Epithelial cell of prostate (primary cell): ENCODE data around the gene CCDC68.

Experiments
- DNase-seq: peaks from one replicate; pipeline ENCODE4 v3.0.0-alpha.2; 2011; ENCODE audit warnings: low read depth, low spot score
- H3K27ac ChIP-seq: fragments of 450-650 bp; 2 replicates; pipeline ENCODE4 v1.5.1; 2017; ENCODE audit warnings: mild to moderate bottlenecking

Gene CCDC68

GRCh38 chr18:54962919-54963645 is 3.8 kb upstream of the CCDC68 start:
- H3K27ac ChIP-seq = no peak overlapping the region
- DNase-seq = no peak

- no peak for DNase-seq
These were observed 2.6 kb upstream of the CCDC68 start for GRCh38 chr18:54961868-54962267.

DNA sequence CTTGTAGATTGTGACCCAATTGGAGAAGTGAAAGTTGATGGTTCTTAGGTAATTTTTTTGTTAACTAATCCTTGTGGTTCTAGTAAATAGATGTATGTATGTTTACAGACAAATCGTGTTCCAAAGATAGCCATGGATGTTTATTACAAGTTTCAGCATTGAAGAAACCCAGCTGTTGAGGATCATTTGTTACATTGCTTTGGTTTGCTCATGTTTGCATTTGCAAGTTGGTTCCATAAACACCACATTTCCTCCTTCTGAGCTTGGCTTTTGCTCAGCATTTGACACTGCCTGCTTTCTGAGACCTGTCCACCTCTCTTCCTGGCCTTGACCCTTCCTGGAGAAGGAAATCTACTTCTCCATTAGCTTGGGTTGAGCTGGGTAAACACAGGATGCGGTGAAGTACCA is 1.8 kb upstream of the CCDC68 start:
- DNase-seq = no peak
- H3K27ac ChIP-seq = no peak overlapping the region

More at GRCh38 chr18:54961868-54962267, 2.6 kb upstream of the CCDC68 start:
- H3K27ac ChIP-seq = no peak overlapping the region

- no peak overlapping the region for H3K27ac ChIP-seq
- DNase-seq = no peak
These were observed 936 bp upstream of the CCDC68 start for GRCh38 chr18:54960197-54960596.

GRCh38 chr18:54957996-54958395 is 1.3 kb downstream of the CCDC68 start:
- DNase-seq = no peak
- H3K27ac ChIP-seq = no peak overlapping the region

- no peak for DNase-seq
- H3K27ac ChIP-seq = no peak overlapping the region
These were observed 1.9 kb downstream of the CCDC68 start for GRCh38 chr18:54957296-54957832.

DNA sequence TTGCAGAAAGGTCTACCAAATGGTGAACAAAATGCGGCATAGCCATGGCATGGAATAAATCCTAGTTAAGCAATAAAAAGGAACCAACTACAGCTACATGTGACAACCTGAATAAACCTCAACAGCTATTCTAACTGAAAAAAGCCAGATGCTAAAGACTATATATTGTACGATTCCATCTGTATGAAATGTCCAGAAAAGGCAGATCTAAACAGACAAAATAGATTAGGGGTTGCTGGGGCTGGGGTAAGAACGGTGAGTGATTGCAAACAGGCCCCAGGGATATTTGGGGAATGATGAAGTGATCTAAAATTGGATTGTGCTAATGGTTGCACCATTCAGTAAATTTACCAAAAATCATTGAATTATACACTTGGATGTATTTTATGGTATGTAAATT is 2.8 kb downstream of the CCDC68 start:
- H3K27ac ChIP-seq = no peak overlapping the region
- DNase-seq = no peak

DNA sequence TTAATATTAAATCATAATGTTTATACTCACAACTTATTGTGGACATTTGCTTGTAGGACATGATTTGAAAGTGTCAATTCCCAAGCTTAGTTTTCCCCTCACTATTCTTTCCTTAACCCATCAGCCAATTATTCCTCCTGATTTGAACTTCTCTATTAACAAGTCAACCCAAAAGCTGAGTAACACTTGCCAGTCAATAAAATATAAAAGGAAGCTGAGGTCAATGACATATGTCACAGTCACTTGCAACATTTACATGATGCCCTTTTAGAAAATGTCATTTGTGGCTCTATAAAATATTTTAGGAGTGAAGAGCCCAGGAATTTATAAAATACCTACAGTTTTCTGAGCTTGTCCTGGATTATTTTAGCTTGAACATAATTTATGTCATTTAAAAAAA is 7.2 kb downstream of the CCDC68 start:
- DNase-seq = no peak
- H3K27ac ChIP-seq = no peak overlapping the region

- no peak overlapping the region for H3K27ac ChIP-seq
- DNase-seq = no peak
These were observed 9.0 kb downstream of the CCDC68 start for GRCh38 chr18:54950221-54950620.

DNA sequence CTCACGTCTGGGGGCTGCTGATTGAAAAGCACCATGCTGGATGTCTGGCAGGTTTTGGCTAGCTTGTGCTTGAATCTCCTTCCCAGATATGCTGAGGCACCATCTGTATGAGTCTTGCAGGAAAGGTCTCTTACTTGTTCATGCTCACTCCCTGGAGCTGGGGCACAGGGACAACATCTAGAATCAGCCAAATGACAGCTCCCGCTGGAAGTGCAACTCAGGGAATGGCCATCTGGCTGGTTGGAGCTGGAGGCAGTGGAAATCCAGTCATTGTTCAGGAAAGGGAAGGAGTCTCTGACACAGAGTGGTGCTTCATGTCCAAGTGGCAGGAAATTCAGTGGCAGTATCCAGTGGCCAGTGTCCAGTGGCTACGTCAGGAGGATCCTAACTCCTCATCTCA is 9.7 kb downstream of the CCDC68 start:
- DNase-seq = no peak
- H3K27ac ChIP-seq = no peak overlapping the region

- no peak for DNase-seq
- no peak overlapping the region for H3K27ac ChIP-seq
These were observed 10.9 kb downstream of the CCDC68 start for GRCh38 chr18:54948350-54948837.

DNA sequence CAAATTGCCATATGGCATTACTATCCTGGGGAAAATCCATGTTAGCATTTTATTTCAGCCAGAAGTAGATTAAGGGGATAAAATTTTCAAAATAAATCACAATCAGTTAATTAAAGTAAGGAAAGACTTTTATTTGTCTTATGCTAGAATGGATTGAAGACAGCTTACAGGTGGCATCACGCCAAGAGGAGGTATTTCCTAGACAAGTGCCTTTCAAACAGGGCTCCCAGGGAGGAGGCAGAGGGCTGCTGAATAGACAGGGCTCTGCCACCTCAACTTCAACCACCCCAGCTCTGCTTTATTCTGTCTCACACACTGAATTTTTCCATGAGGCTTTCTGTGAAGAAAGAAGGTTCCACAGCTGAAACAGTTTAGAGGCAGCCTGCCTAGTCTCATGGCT is 12.2 kb downstream of the CCDC68 start:
- no peak for DNase-seq
- H3K27ac ChIP-seq = no peak overlapping the region

DNA sequence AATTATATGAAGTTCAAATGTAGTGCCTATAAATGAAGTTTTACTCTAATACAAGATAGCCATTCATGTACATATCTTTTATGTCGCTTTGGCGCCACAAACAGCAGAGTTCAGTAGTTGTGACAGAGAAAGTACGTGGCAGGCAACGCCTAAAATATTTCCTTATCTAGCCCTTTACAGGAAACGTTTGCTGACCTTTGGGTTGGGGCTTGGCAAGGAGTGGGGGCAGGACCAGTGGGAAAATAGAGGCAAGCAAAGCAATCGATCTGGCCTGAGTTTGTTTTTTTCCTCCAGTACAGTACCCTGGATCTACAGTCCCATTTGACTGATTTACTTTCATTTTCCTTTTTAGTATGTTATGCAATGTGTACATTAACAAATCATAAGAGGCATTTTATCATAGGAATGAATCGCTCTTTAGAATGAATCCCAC is 13.1 kb downstream of the CCDC68 start:
- H3K27ac ChIP-seq = peak overlapping the region; percentile 28
- no peak for DNase-seq

DNA sequence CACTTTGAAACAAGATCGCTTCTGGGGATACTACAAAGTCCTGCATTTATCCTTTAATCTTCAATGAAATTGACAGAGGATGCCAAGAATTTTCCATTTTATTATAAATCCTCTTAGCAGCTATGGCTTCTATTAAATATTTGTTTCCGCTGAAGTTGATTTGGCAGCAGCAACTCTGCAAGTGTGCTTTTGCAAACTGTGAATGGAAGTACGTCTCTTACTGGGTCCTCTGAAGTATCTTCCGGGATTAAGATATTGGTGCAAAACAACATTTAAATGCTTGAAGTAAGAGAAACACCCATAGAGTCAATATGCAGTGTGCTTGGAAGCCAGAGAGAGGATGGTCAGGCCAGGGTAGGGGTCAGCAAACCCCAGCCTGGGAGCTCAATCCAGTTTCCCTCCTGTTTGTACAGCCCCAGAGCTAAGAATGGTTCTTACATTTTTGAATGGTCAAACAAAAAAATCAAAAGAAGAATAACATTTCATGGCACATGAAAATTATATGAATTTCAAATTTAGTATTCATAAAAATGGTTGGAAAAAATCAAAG is 13.6 kb downstream of the CCDC68 start:
- peak overlapping the region; percentile 28 for H3K27ac ChIP-seq
- DNase-seq = no peak

DNA sequence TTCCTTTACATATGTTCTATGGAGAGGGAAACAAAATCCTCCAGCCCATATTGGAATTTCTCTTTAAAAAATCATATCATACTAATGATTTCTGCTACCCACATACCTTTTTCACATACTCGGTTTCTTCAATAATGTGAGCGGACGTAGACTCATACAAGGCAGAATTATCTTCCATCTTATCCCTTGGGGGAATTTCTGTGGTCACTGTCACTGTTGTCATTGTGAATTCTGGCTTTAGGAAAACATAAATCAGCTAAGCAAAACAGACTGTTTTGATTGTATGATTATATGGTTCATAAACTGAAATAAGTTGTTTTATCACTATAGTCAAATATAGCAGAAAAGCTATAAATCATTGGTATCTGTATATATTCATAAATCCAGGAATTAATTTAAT is 16.7 kb downstream of the CCDC68 start:
- DNase-seq = no peak
- H3K27ac ChIP-seq = no peak overlapping the region

- no peak for DNase-seq
- H3K27ac ChIP-seq = no peak overlapping the region
These were observed 17.1 kb downstream of the CCDC68 start for GRCh38 chr18:54942144-54942543.

DNA sequence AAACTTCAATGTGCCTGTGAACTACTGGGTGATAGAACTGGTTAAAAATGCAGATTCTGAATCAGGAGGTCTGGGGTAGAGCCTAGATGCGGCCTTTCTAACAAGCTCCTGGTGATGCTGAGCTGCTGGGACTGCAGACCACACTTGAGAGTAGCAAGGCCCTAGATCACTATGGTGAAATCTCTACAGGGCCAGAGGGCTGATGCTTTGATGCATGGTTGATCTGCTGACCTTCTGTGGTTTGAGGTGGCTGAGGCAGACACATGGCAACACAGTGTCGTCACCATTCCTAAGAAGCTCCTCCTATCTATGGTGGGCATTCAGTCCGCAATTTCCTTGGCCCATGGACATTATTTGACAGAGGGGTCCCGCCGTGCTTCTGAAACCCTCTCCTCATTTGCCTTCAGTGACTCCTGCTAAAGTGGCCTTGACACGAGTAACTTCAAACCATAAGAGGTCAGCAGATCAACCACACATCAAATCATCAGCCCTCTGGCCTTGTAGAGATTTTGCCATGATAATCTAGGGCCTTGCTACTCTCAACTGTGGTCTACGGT is 19.8 kb downstream of the CCDC68 start:
- no peak for DNase-seq
- H3K27ac ChIP-seq = no peak overlapping the region

DNA sequence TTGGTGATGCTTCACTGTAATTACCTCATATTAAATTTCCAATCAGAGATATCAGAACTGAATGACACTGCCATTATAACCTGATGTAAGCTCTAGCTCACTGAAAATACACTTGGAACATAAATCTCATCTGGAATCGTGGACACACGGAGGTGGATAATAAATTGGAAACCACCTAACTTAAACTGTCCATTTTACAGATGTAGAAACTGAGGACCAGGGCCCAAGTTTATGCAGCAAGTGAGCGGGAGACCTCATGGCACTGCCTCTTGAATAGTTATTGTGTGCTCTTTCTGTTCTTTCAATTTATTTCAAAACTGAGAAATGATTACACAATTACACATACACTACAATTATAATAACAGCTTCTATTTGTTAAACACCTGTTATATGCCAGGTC is 20.8 kb downstream of the CCDC68 start:
- H3K27ac ChIP-seq = no peak overlapping the region
- DNase-seq = no peak

DNA sequence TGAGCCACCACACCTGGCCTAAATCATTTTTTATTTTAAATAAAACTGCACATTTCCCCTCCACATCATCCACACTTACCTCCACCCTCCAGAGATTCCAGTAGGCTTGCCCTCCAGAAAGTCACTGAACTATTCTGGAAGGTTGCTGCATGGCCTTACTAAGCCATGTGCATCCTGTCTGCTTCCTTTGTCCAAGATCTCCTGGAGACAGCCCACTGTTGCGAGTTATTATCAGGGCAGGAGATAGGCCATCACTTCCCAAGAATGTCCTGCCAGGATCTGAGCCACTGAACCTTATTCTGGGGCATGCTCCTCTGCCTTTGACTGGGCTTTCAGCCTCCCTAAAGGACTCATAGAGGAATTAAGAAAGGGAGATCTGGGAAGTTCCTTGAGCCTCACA is 26.8 kb downstream of the CCDC68 start:
- no peak overlapping the region for H3K27ac ChIP-seq
- DNase-seq = no peak

DNA sequence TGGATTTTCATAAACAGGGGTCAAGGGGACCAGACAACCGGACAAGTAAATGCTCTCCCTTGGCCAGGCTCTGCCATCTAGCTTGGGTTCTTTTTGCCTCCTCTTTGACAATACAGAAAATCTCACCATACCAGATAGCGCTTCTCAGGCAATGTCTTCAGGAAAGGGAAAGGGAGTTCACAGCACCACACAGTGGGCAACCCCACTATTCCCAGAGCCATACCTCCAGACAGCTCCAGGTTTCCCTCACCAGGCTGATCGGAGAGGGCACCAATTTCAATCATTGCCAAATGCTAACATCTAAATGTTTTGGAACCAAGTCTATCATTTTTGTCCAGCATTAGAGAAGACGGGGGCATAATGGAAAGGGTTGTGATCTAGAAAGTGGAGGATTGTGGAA is 28.1 kb downstream of the CCDC68 start:
- DNase-seq = no peak
- no peak overlapping the region for H3K27ac ChIP-seq

DNA sequence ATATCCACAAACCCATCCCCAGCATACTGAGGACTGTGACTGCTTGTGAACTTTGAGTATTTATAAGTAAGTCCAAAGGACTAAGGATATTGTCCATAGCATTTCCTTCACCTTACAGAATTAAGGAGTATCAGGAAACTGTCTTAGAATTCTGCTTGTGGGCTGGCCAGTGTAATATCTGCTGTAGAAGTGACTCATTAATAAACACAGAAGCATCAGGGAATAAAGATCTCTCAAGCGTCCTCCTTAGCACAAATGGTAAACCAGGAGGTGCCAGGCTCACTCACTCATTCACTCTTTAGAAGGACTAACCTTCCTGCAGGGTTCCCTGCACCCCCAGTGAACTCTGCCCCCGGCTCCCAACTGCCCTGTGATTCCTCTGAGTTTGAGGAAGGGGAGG is 31.0 kb downstream of the CCDC68 start:
- no peak overlapping the region for H3K27ac ChIP-seq
- no peak for DNase-seq
